ENCODE measurements around the gene CYB5R3.

- TF ChIP-seq CTCF (IDR thresholded peaks at IDR 0.05) (no peak), ZFX (IDR thresholded peaks at IDR 0.05; ENCODE audit: borderline replicate concordance) (no peak)
Observed at GRCh38 chr22:42641801-42642413, 7.3 kb downstream of the CYB5R3 start.

All from 22Rv1 (cell line).